Endothelial cell of umbilical vein (primary cell): ENCODE measurements around the gene CNTNAP2. TPM values are rescaled to one million over a fixed set of nuclear protein-coding genes. Genes with fewer than 3 reads are reported as not detected.

Experiments
- BruUV-seq: library from RNA; stranded (reverse); fragments of 400-500 nt; replicated peaks from 2 replicates; lab custom pipeline; 2021; lab: Mats Ljungman, UMichigan
- CTCF ChIA-PET: fragments of 300-600, 350-600 bp; sonication (Branson Sonifier 250); formaldehyde crosslinking; loops from one replicate; lab custom pipeline; 2021; ENCODE audit warnings: antibody characterized with exemption, inconsistent platforms; lab: Charles Lee
- POLR2A ChIA-PET: fragments of 300-600, 350-600 bp; sonication (Branson Sonifier 250); formaldehyde crosslinking; loops from one replicate; lab custom pipeline; 2021; ENCODE audit warnings: antibody characterized with exemption, inconsistent platforms; lab: Charles Lee
- DNase-seq: peaks from one replicate; pipeline ENCODE4 v3.0.0-alpha.2; 2011; ENCODE audit warnings: low read depth, low spot score
- FAIRE-seq: peaks from 2 replicates; lab custom pipeline; 2011; peaks lifted over from hg19 to GRCh38; lab: Jason Lieb, UNC
- H2AFZ ChIP-seq: 2 replicates; pipeline ENCODE4 v1.6.0; 2012; ENCODE audit warnings: low read depth, low read length, control low read depth, inconsistent platforms
- H3K27ac ChIP-seq: 2 replicates; pipeline ENCODE4 v1.5.1; 2011; ENCODE audit warnings: low read depth, mild to moderate bottlenecking, control low read depth, low read length, moderate library complexity; ENCODE audit not compliant: insufficient read depth
- H3K27me3 ChIP-seq, 2 experiments: 2 replicates each; pipeline versions ENCODE4 v1.6.0 to v1.6.1; 2011; ENCODE audit warnings: low read length in 2 of 2, mixed read lengths in 1 of 2; ENCODE audit not compliant: control insufficient read depth in 2 of 2, insufficient read depth in 2 of 2
- H3K36me3 ChIP-seq, 2 experiments: 2 replicates in 1 of 2; 3 replicates in 1 of 2; pipeline ENCODE4 v1.5.1; 2011; ENCODE audit warnings: low read length in 2 of 2, mild to moderate bottlenecking in 1 of 2, moderate library complexity in 1 of 2; ENCODE audit not compliant: control insufficient read depth in 2 of 2, insufficient read depth in 2 of 2; ENCODE audit errors: extremely low read depth in 1 of 2
- H3K4me1 ChIP-seq: 3 replicates; pipeline ENCODE4 v1.5.1; 2011; ENCODE audit warnings: mild to moderate bottlenecking, low read length; ENCODE audit not compliant: control insufficient read depth, insufficient read depth; ENCODE audit errors: extremely low read depth
- H3K4me2 ChIP-seq: 2 replicates; pipeline ENCODE4 v1.6.1; 2011; ENCODE audit warnings: low read length, control low read depth, mixed read lengths; ENCODE audit not compliant: insufficient read depth
- H3K4me3 ChIP-seq, 3 experiments: fragments of 200-600 bp in 1 of 3; sonication (generic), shearing (Covaris generic) in 1 of 3; replicated peaks in 1 of 3; 2 replicates each; pipeline ENCODE4 v1.5.1; 2011 to 2016; ENCODE audit warnings: control low read depth in 3 of 3, low read length in 3 of 3, mild to moderate bottlenecking in 2 of 3, inconsistent platforms in 1 of 3, low read depth in 1 of 3, moderate library complexity in 1 of 3; ENCODE audit not compliant: insufficient read depth in 1 of 3
- H3K79me2 ChIP-seq: 2 replicates; pipeline ENCODE4 v1.6.0; 2012; ENCODE audit warnings: low read length, inconsistent platforms; ENCODE audit not compliant: control insufficient read depth, insufficient read depth
- H3K9ac ChIP-seq: replicated peaks from 2 replicates; pipeline ENCODE3; 2011; ENCODE audit warnings: low read length, control low read depth; ENCODE audit not compliant: insufficient read depth; ENCODE audit errors: extremely low read depth
- H3K9me1 ChIP-seq: replicated peaks from 3 replicates; pipeline ENCODE4 v1.6.0; 2011; ENCODE audit warnings: mild to moderate bottlenecking, low read length; ENCODE audit not compliant: control insufficient read depth, insufficient read depth; ENCODE audit errors: extremely low read depth
- H3K9me3 ChIP-seq: replicated peaks from 2 replicates; pipeline ENCODE4 v1.5.1; 2012; ENCODE audit warnings: low read length, inconsistent platforms; ENCODE audit not compliant: control insufficient read depth, insufficient read depth
- H4K20me1 ChIP-seq: replicated peaks from 2 replicates; pipeline ENCODE3; 2011; ENCODE audit warnings: mild to moderate bottlenecking, low read length; ENCODE audit not compliant: control insufficient read depth, insufficient read depth; ENCODE audit errors: extremely low read depth
- CTCF ChIP-seq, 2 donors: IDR thresholded peaks; 1 replicate in 1 of 2; 2 replicates in 1 of 2; pipeline ENCODE4 v1.5.1; 2011; ENCODE audit warnings: low read length in 2 of 2, mild to moderate bottlenecking in 2 of 2, moderate library complexity in 2 of 2, control low read depth in 1 of 2, inconsistent platforms in 1 of 2, low read depth in 1 of 2; ENCODE audit not compliant: insufficient read depth in 1 of 2; ENCODE audit errors: extremely low read depth in 1 of 2
- EZH2 ChIP-seq: IDR thresholded peaks from 2 replicates; pipeline ENCODE4 v1.6.1; 2012; ENCODE audit warnings: borderline replicate concordance, low read depth, mild to moderate bottlenecking, moderate library complexity, low read length, inconsistent platforms; ENCODE audit not compliant: severe bottlenecking
- FOS ChIP-seq: IDR thresholded peaks from 2 replicates; pipeline ENCODE4 v1.6.1; 2011; ENCODE audit warnings: mild to moderate bottlenecking, low read length, moderate library complexity, borderline replicate concordance; ENCODE audit not compliant: insufficient read depth
- GATA2 ChIP-seq: IDR thresholded peaks from 2 replicates; pipeline ENCODE4 v1.7.0; 2011; ENCODE audit warnings: low read depth, mild to moderate bottlenecking, moderate library complexity, mixed read lengths, low read length; ENCODE audit not compliant: insufficient read length, insufficient read depth
- JUN ChIP-seq: IDR thresholded peaks from 2 replicates; pipeline ENCODE4 v1.6.1; 2011; ENCODE audit warnings: borderline replicate concordance, low read depth; ENCODE audit not compliant: insufficient read length, insufficient read depth
- MAX ChIP-seq: IDR thresholded peaks from 2 replicates; pipeline ENCODE4 v1.6.1; 2011; ENCODE audit not compliant: insufficient read depth, insufficient read length
- MYC ChIP-seq: IDR thresholded peaks from one replicate; pipeline ENCODE4 v1.6.1; 2011; ENCODE audit warnings: mild to moderate bottlenecking, low read depth, low read length
- POLR2A ChIP-seq: IDR thresholded peaks from 2 replicates; pipeline ENCODE4 v1.6.1; 2012; ENCODE audit warnings: low read depth, mild to moderate bottlenecking, control low read depth, low read length
- POLR2AphosphoS5 ChIP-seq: IDR thresholded peaks from 2 replicates; pipeline ENCODE4 v1.6.1; 2012; ENCODE audit warnings: low read depth, mild to moderate bottlenecking, control low read depth, low read length, moderate library complexity; ENCODE audit not compliant: insufficient read depth
- dilution Hi-C: fragments of 300-500 bp; cut with MboI; formaldehyde crosslinking; loops from one replicate; pipeline ENCODE4 v1.15.0; 2019; ENCODE audit warnings: low sequenced_read_pairs; ENCODE audit not compliant: extremely low pct_ligation_motif_present
- intact Hi-C: fragments of 100-400 bp; cut with micrococcal nuclease; formaldehyde crosslinking; loops from one replicate; pipeline ENCODE4 v1.10.0; 2022
- polyA plus RNA-seq, 4 experiments: library from polyadenylated mRNA; depleted of rRNA in 3 of 4; stranded (reverse) in 3 of 4; unstranded in 1 of 4; fragments of >200 nt; gene quantifications; 2 replicates each; pipeline versions ENCODE4 v1.2.1 to v1.2.3, GENCODE V29; 2011 to 2012; ENCODE audit warnings: missing spikeins in 1 of 4
- total RNA-seq: library from RNA; stranded (reverse); gene quantifications from 2 replicates; pipeline ENCODE4 v1.2.3, GENCODE V29; 2021

Gene CNTNAP2
- total and polyA plus RNA-seq, 2 donors (not counting 3 experiments of a cell fraction or from before 2014, with no cell fraction given): not detected

DNA sequence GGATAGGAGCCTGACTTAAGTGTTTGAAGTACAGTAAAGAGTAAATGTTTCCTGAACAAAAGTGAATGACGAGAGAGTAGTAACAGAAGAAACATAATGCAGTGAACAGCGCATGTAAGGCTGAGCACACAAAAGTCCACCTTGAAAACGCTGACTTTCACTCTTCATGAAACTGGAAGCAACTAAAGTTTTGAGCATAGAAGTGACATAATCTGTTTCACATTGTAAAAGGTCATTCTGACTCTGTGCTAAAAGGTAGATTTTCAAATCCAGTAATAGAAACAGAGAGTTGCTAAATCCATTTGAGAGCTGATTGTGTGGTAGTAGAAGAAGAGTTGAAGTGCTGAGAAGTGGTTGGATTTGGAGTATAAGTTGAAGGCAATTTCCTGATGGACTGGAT lies 1037.0 kb downstream of the CNTNAP2 start:
- POLR2A ChIA-PET: no interaction called here
- dilution Hi-C loops: no loop called here

More for the DNA sequence above, 1037.0 kb downstream of the CNTNAP2 start:
- H4K20me1 ChIP-seq: no peaks in the 10 kb centered on the region
- no peaks in the 10 kb centered on the region for H3K79me2 ChIP-seq
- intact Hi-C loops: no loop called here
- H3K4me1 ChIP-seq: no peaks in the 10 kb centered on the region
- DNase-seq (no peak), FAIRE-seq (no peak)
- CTCF ChIA-PET: no interaction called here
- no peaks in the 10 kb centered on the region for H3K9me1 ChIP-seq
- H3K27me3 ChIP-seq: no peaks in the 10 kb centered on the region
- H3K9ac ChIP-seq: no peak overlapping the region
- peaks cover 2% of the 10 kb centered on the region for H3K9me3 ChIP-seq
- no peak overlapping the region for H2AFZ ChIP-seq
- no TSS peak for BruUV-seq
- H3K4me3 ChIP-seq: no peak overlapping the region
- TF ChIP-seq EZH2 (no peak), POLR2A (no peak), JUN (no peak), MYC (no peak), CTCF (IDR thresholded peaks at IDR 0.05; ENCODE audit: extremely low read depth in 1 of 2, insufficient read depth in 1 of 2, low read depth in 1 of 2, low read length in 2 of 2) (no peak), POLR2AphosphoS5 (no peak), GATA2 (no peak), MAX (no peak), FOS (no peak)
- no peak overlapping the region for H3K27ac ChIP-seq
- H3K36me3 ChIP-seq: no peaks in the 10 kb centered on the region
- no peak overlapping the region for H3K4me2 ChIP-seq
